H9 (cell line): ENCODE results near the gene CLIC1. TPM values are rescaled to one million over a fixed set of nuclear protein-coding genes. Genes with fewer than 3 reads are reported as not detected.

Source experiments
- DNase-seq: peaks from one replicate; pipeline ENCODE4 v3.0.0-alpha.2; 2017
- H2AFZ ChIP-seq: one replicate; pipeline ENCODE4 v1.6.1; 2013; ENCODE audit warnings: mild to moderate bottlenecking, low read length, control low read depth, moderate library complexity
- H2AK5ac ChIP-seq: 2 replicates; pipeline ENCODE4 v1.6.1; 2013; ENCODE audit warnings: low read length, control low read depth, mixed read lengths; ENCODE audit not compliant: insufficient read length
- H2BK120ac ChIP-seq: one replicate; pipeline ENCODE4 v1.6.1; 2013; ENCODE audit warnings: low read depth, mild to moderate bottlenecking, low read length, control low read depth, inconsistent platforms; ENCODE audit not compliant: poor library complexity, severe bottlenecking
- H2BK12ac ChIP-seq: 2 replicates; pipeline ENCODE4 v1.6.1; 2013; ENCODE audit warnings: low read length, control low read depth, mixed read lengths, low read depth; ENCODE audit not compliant: insufficient read length
- H2BK15ac ChIP-seq: 2 replicates; pipeline ENCODE4 v1.6.1; 2013; ENCODE audit warnings: low read depth, low read length, control low read depth
- H2BK20ac ChIP-seq: one replicate; pipeline ENCODE4 v1.6.1; 2013; ENCODE audit warnings: low read depth, mild to moderate bottlenecking, low read length, control low read depth, inconsistent platforms; ENCODE audit not compliant: poor library complexity, severe bottlenecking
- H2BK5ac ChIP-seq: 2 replicates; pipeline ENCODE4 v1.6.1; 2013; ENCODE audit warnings: low read length, control low read depth, mixed read lengths; ENCODE audit not compliant: insufficient read length
- H3K14ac ChIP-seq: 2 replicates; pipeline ENCODE4 v1.6.1; 2013; ENCODE audit warnings: low read length, control low read depth; ENCODE audit not compliant: insufficient read depth
- H3K18ac ChIP-seq: 2 replicates; pipeline ENCODE4 v1.6.1; 2013; ENCODE audit warnings: low read depth, mild to moderate bottlenecking, mixed read lengths, low read length, control low read depth; ENCODE audit not compliant: insufficient read length
- H3K23ac ChIP-seq: 2 replicates; pipeline ENCODE4 v1.6.1; 2013; ENCODE audit warnings: low read length, control low read depth, mixed read lengths, low read depth; ENCODE audit not compliant: insufficient read length
- H3K23me2 ChIP-seq: 2 replicates; pipeline ENCODE4 v1.6.1; 2013; ENCODE audit warnings: low read depth, mild to moderate bottlenecking, mixed read lengths, low read length, control low read depth; ENCODE audit not compliant: insufficient read length, poor library complexity, severe bottlenecking
- H3K27ac ChIP-seq: 2 replicates; pipeline ENCODE4 v1.5.1; 2013; ENCODE audit warnings: low read length, control low read depth, mixed read lengths, low read depth; ENCODE audit not compliant: insufficient read length
- H3K27me3 ChIP-seq: 2 replicates; pipeline ENCODE4 v1.6.1; 2013; ENCODE audit warnings: low read length, control low read depth, inconsistent platforms; ENCODE audit not compliant: insufficient read depth
- H3K4ac ChIP-seq: 2 replicates; pipeline ENCODE4 v1.6.1; 2013; ENCODE audit warnings: low read depth, mild to moderate bottlenecking, control low read depth, inconsistent platforms, low read length, moderate library complexity
- H3K4me1 ChIP-seq: 2 replicates; pipeline ENCODE4 v1.6.1; 2013; ENCODE audit warnings: low read length, control low read depth, inconsistent platforms; ENCODE audit not compliant: insufficient read depth
- H3K4me2 ChIP-seq: 2 replicates; pipeline ENCODE4 v1.6.1; 2013; ENCODE audit warnings: low read length, control low read depth, mixed read lengths; ENCODE audit not compliant: insufficient read length, insufficient read depth
- H3K56ac ChIP-seq: 2 replicates; pipeline ENCODE4 v1.6.1; 2013; ENCODE audit warnings: low read depth, mild to moderate bottlenecking, mixed read lengths, low read length, control low read depth; ENCODE audit not compliant: insufficient read length
- H3K79me1 ChIP-seq: 2 replicates; pipeline ENCODE4 v1.6.1; 2013; ENCODE audit warnings: low read depth, mild to moderate bottlenecking, moderate library complexity, low read length, control low read depth, inconsistent platforms; ENCODE audit not compliant: insufficient read depth, poor library complexity, severe bottlenecking
- H3K79me2 ChIP-seq: 2 replicates; pipeline ENCODE4 v1.6.1; 2013; ENCODE audit warnings: low read length, control low read depth, inconsistent platforms; ENCODE audit not compliant: insufficient read depth
- H3K9ac ChIP-seq: 2 replicates; pipeline ENCODE4 v1.6.1; 2013; ENCODE audit warnings: low read length, control low read depth, mixed read lengths; ENCODE audit not compliant: insufficient read length; ENCODE audit errors: extremely low read depth
- H3K9me3 ChIP-seq: one replicate; pipeline ENCODE4 v1.6.1; 2013; ENCODE audit warnings: low read depth, low read length, inconsistent platforms; ENCODE audit not compliant: control insufficient read depth
- H3T11ph ChIP-seq: one replicate; pipeline ENCODE4 v1.6.1; 2013; ENCODE audit warnings: mild to moderate bottlenecking, low read length, control low read depth, inconsistent platforms
- H4K20me1 ChIP-seq: one replicate; pipeline ENCODE4 v1.6.1; 2013; ENCODE audit not compliant: control insufficient read depth, insufficient read length, insufficient read depth
- H4K5ac ChIP-seq: 2 replicates; pipeline ENCODE4 v1.6.1; 2013; ENCODE audit warnings: low read depth, mild to moderate bottlenecking, mixed read lengths, low read length, control low read depth; ENCODE audit not compliant: insufficient read length
- H4K8ac ChIP-seq: replicated peaks from 2 replicates; pipeline ENCODE4 v1.6.1; 2013; ENCODE audit warnings: low read length, control low read depth, mixed read lengths, low read depth; ENCODE audit not compliant: insufficient read length
- H4K91ac ChIP-seq: 2 replicates; pipeline ENCODE4 v1.6.1; 2013; ENCODE audit warnings: low read depth, mild to moderate bottlenecking, moderate library complexity, mixed read lengths, low read length, control low read depth; ENCODE audit not compliant: insufficient read length
- H3K27ac Mint-ChIP-seq, 3 experiments: 2 replicates in 2 of 3; 3 replicates in 1 of 3; pipeline ENCODE4 v1.8.0; 2020 to 2021; ENCODE audit warnings: mixed read lengths in 3 of 3, mild to moderate bottlenecking in 1 of 3, moderate library complexity in 1 of 3
- H3K27me3 Mint-ChIP-seq: 2 replicates; pipeline ENCODE4 v1.8.0; 2021; ENCODE audit warnings: low read depth, mild to moderate bottlenecking, moderate library complexity, mixed read lengths
- H3K36me3 Mint-ChIP-seq, 3 experiments: 2 replicates in 2 of 3; 3 replicates in 1 of 3; pipeline ENCODE4 v1.8.0; 2020 to 2021; ENCODE audit warnings: low read depth in 3 of 3, mixed read lengths in 3 of 3; ENCODE audit not compliant: insufficient read depth in 1 of 3
- H3K4me1 Mint-ChIP-seq, 2 experiments: 2 replicates each; pipeline ENCODE4 v1.8.0; 2020; ENCODE audit warnings: mixed read lengths in 2 of 2
- H3K4me3 Mint-ChIP-seq, 2 experiments: 2 replicates in 1 of 2; 3 replicates in 1 of 2; pipeline ENCODE4 v1.8.0; 2020 to 2021; ENCODE audit warnings: mild to moderate bottlenecking in 2 of 2, mixed read lengths in 2 of 2, moderate library complexity in 1 of 2
- H3K9me3 Mint-ChIP-seq, 2 experiments: 2 replicates in 1 of 2; 3 replicates in 1 of 2; pipeline ENCODE4 v1.8.0; 2020; ENCODE audit warnings: mild to moderate bottlenecking in 2 of 2, mixed read lengths in 2 of 2, moderate library complexity in 1 of 2
- WGBS: extraction: QIAGEN DNeasy Blood & Tissue Kit; methylation state at CpG from one replicate; pipeline ENCODE4 v1.1.7; 2013; ENCODE audit warnings: missing lambda C conversion rate, low lambda C conversion rate, mixed read lengths; ENCODE audit not compliant: insufficient read length; ENCODE audit errors: extremely low coverage; 5-methylcytosine and 5-hydroxymethylcytosine counted together
- total RNA-seq: library from RNA; stranded (reverse); gene quantifications from 2 replicates; pipeline ENCODE4 v1.2.1, GENCODE V29; 2021
- TF ChIP-seq, protein P1 (sequence below): fragments of 200-600 bp; sonication (generic); conservative IDR thresholded peaks from 3 replicates; pipeline ENCODE4 v1.8.0; 2021; ENCODE audit warnings: antibody characterized with exemption, mild to moderate bottlenecking

Gene CLIC1
- total RNA-seq, 1 experiment from 2014 or later = 265 TPM

DNA sequence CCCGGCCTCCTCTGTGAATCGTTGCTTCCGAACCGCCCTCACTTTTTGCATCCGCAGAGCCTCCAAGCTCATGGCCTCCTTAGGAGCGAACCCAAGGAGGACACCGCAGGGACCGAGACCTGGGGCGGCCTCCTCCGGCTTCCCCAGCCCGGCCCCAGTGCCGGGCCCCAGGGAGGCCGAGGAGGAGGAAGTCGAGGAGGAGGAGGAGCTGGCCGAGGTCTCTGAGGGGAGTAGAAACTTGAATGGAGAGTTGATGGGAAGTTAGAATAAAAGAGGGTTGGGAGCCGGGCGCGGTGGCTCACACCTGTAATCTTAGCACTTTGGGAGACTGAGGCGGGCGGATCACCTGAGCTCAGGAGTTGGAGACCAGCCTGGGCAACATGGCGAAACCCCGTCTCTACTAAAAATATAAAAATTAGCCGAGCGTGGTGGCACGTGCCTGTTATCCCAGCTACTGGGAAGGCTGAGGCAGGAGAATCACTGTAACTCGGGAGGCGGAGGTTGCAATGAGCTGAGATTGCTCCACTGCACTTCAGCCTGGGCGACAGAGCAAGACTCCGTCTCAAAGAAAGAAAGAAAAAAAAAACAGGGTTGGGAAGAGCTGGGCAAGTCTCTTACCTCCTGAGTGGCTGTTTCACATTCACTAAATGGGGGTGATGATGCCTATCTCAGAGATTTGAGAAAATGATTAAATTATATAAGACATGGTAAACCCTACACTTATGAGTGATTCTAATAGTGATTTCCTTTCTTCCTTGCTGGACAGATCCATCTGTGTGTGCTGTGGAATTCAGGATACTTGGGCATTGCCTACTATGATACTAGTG lies 4.3 kb upstream of the CLIC1 start:
- H3K18ac ChIP-seq = peak overlapping the region; percentile 100
- no peak overlapping the region for H3K23ac ChIP-seq
- peak overlapping the region; percentile 99; the same call in 1 of the 2 replicates for H3K4ac ChIP-seq
- no peak overlapping the region for H2AFZ ChIP-seq
- peak overlapping the region; percentile 73 for H3K4me2 ChIP-seq
- H3K27me3 ChIP-seq = no peaks in the 10 kb centered on the region
- H2BK5ac ChIP-seq = peak overlapping the region; percentile 92
- H3T11ph ChIP-seq = peak overlapping the region; percentile 90
- H3K9me3 ChIP-seq = no peaks in the 10 kb centered on the region
- peak overlapping the region; percentile 91 to 99 (median 99) for H3K27ac Mint-ChIP-seq
- no peak for DNase-seq
- H2BK20ac ChIP-seq = no peak overlapping the region
- H3K27ac ChIP-seq = peak overlapping the region; percentile 56
- no peak overlapping the region for H4K8ac ChIP-seq
- peak overlapping the region; percentile 26 for H2BK12ac ChIP-seq
- peak overlapping the region; percentile 100 for H2BK120ac ChIP-seq
- H3K56ac ChIP-seq = no peak overlapping the region
- no peaks in the 10 kb centered on the region for H3K79me1 ChIP-seq
- no peaks in the 10 kb centered on the region for H4K20me1 ChIP-seq
- peaks cover 14 to 33% (median 17%) of the 10 kb centered on the region in 3 experiments for H3K36me3 Mint-ChIP-seq
- no peak overlapping the region for H2BK15ac ChIP-seq
- peak overlapping the region; percentile 94 for H3K9ac ChIP-seq
- H3K9me3 Mint-ChIP-seq = no peaks in the 10 kb centered on the region
- peaks cover 21% of the 10 kb centered on the region for H3K23me2 ChIP-seq
- H2AK5ac ChIP-seq = no peak overlapping the region
- H3K14ac ChIP-seq = peak overlapping the region; percentile 100
- H4K5ac ChIP-seq = peak overlapping the region; percentile 96
- peaks cover 11% of the 10 kb centered on the region for H3K4me1 ChIP-seq
- peaks cover 41 to 58% of the 10 kb centered on the region in 2 experiments for H3K4me1 Mint-ChIP-seq
- H3K4me3 Mint-ChIP-seq = peak overlapping the region; percentile 74 to 85
- H3K79me2 ChIP-seq = peaks cover 2% of the 10 kb centered on the region; the same call in 1 of the 2 replicates
- H3K27me3 Mint-ChIP-seq = no peaks in the 10 kb centered on the region
- TF ChIP-seq, protein P1, sequence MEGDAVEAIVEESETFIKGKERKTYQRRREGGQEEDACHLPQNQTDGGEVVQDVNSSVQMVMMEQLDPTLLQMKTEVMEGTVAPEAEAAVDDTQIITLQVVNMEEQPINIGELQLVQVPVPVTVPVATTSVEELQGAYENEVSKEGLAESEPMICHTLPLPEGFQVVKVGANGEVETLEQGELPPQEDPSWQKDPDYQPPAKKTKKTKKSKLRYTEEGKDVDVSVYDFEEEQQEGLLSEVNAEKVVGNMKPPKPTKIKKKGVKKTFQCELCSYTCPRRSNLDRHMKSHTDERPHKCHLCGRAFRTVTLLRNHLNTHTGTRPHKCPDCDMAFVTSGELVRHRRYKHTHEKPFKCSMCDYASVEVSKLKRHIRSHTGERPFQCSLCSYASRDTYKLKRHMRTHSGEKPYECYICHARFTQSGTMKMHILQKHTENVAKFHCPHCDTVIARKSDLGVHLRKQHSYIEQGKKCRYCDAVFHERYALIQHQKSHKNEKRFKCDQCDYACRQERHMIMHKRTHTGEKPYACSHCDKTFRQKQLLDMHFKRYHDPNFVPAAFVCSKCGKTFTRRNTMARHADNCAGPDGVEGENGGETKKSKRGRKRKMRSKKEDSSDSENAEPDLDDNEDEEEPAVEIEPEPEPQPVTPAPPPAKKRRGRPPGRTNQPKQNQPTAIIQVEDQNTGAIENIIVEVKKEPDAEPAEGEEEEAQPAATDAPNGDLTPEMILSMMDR = no peak
- peak overlapping the region; percentile 95 for H4K91ac ChIP-seq
- no CpG with 5 or more reads among the region's 29 CpGs for WGBS
